Activated CD4-positive, CD25-positive, alpha-beta regulatory T cell (primary cell): ENCODE measurements around the gene SPSB4.

Experiments
- DNase-seq, 4 experiments: peaks; one replicate each; lab custom pipeline; 2025; lab: John Stamatoyannopoulos, UW

Gene SPSB4

DNA sequence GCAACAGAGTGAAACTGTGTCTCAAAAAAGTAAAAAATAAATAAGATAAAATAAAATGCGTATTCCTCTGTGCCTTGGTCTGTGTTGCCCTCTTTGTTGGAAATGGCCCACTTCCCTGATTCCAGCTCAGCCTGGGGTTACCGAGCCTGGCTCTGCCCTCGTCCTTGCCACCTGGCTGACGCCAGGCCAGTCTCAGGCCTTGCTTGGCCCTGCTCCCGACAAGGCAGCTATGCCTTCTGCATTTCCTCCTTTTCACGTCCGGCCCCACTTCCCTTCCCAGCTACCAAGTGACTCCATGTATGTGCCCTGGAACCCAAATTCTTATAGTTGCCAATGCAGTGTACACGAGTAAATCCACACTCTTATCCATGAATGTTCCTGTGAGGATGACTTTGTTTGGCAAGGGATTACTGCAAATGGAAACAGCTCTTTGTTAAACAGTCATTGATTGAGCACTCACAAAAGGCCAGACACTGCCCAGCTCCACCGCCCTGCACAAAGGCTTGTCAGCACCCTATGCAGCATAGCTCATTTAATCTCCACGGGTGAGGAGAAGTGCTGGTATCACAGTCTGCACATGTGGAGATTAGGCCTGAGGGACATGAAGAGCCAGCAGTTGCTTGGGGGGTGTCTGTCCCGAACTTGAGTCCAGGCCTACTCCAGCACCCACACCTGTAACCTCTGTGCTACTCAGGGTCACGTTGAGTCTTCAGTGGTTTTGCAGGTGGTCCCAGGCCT, 25.1 kb downstream of the SPSB4 start:
- no peak for DNase-seq

DNA sequence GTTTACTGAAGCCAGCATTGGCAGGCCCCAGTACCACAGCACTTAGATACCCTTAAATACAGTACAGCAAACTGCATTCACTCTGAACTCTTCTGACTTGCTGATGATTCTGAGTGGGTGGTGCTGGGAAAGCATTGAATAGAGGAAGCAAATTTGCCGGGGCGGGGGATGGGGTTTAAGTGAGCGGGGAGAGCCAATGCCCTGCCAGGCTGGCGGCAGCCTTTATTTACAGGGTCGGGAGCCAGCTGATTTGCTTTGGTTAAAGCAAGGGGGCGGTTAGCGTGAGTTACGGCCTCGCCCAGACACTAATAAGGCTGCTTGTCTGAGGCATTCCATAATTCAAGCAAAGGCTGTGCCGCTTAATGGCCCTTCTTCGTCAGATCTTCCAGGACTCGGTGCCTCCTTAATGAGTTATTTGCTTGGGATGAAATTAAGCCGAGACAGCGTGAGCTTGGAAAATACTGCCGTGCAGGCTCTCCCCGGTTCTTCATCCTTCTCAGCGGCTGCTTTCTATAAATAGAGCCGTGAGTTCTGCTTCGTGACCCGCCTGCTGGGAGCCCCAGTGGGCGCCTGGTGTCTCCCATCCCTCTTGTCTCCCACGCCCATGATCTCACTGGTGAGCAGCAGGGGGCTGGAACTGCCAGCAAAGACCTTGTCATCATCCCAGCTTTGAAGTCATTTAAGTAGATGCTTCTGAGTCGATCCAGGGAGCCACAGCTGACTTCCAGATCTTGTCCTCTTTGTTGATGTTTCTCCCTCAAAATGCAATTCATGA, 25.8 kb downstream of the SPSB4 start:
- DNase-seq: no peak

DNA sequence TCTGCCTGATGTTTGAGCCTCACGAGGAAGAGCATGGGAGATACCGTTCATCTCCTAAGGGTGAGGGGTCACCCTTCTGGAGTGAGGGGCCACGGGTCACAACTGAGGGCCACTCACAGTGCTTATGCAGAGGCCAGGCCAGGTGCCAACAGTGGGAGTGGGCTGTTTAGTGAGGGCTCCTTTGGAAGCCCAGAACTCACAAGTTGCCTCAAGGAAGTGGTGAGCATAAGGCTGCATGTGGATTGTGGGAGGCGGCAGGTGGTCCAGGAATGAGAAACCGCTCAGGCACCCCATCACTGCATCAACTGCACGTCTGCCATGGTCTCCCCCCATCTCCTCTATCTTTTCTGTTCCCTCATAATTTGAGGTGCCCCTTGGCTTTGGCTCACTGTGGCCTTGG, 26.5 kb downstream of the SPSB4 start:
- no peak for DNase-seq

- no peak for DNase-seq
Observed at GRCh38 chr3:141078200-141078599, 27.1 kb downstream of the SPSB4 start.

DNA sequence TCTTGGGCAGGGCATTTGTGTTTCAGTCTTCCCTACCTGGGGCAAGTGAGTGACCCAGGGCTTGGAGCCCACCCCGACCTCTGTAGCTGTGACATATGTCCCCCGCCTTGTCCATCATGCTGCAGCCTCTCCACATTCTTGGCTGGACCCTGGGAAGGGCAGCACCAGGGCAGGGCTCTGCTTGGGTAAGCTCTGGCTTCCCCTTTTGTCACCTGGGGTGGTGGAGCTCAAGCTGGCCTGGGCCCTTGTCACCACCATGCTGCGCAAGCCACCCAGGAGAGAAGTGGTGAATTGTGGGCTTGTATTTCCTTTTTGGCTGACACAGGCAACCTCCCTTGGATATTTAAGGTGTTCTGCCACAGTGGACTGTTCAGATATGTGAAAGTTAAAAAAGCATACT, 29.3 kb downstream of the SPSB4 start:
- DNase-seq: no peak

DNA sequence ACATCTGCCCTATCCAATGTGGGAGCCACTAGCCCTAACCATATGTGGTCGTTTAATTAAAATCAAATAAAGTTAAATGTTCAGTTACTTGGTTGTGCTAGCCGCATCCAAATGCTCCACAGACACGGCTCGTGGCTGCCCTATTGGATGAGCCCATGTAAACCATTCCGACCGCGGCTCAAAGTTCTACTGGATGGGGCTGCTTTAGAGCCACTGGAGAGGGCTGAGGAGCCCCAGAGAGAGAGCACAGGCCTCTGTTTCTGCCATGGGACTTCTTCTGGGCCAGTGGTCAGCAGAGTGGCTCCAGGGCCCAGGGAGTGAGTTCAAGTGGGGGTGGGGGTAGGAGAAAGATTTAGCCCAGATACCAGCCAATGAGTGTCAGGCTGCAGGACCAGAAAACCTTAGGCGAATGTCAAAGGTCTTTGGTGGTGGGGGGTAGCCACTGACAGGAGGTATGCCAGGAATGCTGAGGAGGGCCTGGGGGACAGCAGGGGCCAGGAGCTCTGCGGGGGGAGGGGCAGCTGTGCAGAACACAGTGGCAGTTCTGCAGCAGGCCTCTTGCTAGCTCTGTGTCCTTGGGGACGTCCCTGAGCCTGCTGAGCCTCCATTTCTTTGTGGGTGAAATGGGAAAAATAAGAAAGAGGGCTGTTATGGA, 30.1 kb downstream of the SPSB4 start:
- no peak for DNase-seq

DNA sequence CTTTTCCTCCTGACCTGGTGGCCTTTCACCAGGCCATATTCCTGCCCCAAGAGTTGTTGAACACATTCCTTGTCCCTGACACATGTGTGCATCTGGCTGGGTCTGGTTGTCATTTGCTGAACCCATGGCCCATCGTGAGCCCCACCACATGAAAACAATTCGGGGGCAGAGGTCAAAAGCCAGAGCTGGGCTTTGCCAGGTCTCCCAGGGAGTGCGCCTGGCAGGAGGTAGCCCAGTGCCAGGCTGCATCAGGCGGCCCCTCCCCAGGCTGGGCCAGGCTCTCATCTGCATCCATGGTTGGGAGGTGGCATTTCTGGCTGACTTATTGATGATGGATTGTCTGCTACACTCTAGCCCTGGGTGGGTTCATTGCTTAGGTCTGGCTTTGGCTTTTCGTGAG, 30.9 kb downstream of the SPSB4 start:
- DNase-seq: no peak

DNA sequence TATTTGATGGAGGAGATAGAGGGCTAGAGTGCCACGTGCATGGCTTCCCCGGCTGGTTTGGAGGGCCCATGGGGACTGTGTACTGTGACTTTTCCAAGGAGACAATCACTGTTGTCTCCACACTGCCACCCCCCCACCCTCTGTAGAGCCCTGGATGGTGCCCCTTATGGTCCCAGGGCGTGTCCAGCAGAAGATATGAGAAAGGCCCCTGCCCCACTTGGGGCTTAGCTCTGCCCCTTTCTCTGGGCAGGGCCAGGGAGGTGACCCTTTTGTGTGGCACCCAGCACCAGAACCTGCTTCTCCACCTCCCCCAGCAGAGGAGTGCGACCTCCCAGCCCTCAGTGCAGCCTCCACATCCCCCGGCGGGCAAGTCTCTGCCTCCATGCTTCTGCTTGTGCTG, 32.1 kb downstream of the SPSB4 start:
- no peak for DNase-seq

- DNase-seq: no peak
Observed at GRCh38 chr3:141083836-141084649, 32.9 kb downstream of the SPSB4 start.

DNA sequence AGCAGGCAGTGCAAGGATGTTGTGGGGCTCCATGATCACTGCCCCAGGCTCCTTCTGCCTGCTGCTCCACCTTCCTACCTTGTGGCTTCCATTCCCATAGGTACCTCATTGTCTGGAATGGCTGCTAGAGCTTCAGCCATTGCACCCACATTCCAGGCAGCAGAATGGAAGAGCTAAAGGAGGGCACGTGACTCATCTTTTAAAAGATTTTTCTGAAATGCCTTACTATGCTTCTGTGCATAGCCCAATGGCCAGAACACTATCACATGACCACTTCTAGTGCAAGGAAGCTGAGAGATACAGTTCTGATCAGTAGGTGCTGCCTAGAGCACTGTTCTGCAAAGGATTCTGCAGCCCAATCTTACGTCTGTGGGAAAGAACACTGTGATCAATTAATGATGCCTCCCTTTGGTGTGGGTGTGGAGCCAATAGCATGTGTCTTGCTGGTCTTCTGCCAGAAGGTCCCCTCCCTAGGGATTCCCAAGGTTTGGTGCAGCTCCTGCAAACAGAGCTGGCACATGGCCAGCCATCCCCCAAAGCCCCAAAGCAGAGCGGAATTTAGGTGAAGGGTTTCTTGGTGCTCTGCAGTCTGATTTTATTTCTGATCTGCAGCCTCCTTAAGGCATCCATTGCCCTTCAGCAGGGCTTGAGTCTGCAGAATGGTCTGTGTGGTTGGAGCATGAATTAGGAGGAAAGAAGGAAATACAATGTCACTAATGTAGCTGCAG, 34.4 kb downstream of the SPSB4 start:
- no peak for DNase-seq

DNA sequence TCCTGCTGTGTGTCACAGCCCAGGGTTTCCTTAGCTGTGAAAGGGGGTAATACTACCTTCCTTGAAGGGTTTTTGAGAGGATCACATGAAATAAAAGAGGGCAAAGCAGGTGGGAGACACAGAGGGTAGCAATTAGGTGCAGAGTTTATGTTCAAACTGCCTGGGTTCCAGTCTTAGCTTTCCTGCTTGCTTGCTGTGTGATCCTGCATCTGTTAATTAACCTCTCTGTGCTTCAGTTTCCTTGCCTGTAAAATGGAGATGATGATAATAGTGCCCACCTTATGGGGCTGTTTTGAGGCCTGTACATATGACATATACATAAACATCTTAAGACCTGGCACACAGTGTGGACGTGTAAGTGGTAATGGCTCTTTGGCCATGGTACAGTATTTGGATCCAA, 35.0 kb downstream of the SPSB4 start:
- no peak for DNase-seq

GRCh38 chr3:141087076-141087777, 36.1 kb downstream of the SPSB4 start:
- no peak for DNase-seq

GRCh38 chr3:141087778-141088130, 36.6 kb downstream of the SPSB4 start:
- no peak for DNase-seq

GRCh38 chr3:141089339-141090152, 38.4 kb downstream of the SPSB4 start:
- no peak for DNase-seq

- DNase-seq: no peak
Observed at GRCh38 chr3:141091426-141091825, 40.3 kb downstream of the SPSB4 start.

GRCh38 chr3:141092663-141093062, 41.5 kb downstream of the SPSB4 start:
- DNase-seq: no peak

DNA sequence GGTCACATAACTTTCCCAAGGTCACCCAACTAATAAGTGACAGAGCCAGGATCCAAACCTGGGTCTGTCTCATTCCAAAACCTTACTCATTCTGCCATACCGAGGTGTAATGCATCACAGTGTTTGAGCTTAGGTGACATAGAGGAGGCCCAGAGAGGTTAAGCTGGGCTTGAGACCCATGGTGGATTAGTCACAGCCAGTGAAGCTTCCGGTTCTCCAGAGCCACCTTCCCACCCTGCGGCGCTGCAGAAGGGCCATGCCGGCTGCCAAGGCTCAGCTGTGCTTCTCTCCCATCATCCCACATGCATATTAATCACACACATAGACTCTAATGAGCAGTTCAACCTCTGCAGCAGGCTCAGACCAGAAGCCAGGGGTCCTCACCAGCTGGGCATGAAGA, 42.2 kb downstream of the SPSB4 start:
- DNase-seq: no peak

- DNase-seq: no peak
Observed at GRCh38 chr3:141093971-141094684, 43.0 kb downstream of the SPSB4 start.

- no peak for DNase-seq
Observed at GRCh38 chr3:141094790-141095545, 43.8 kb downstream of the SPSB4 start.
